ENCODE measurements around the gene QRFPR. TPM values are rescaled to one million over a fixed set of nuclear protein-coding genes. Genes with fewer than 3 reads are reported as not detected.

QRFPR gene
- total RNA-seq, 2 experiments from 2014 or later = not detected

DNA sequence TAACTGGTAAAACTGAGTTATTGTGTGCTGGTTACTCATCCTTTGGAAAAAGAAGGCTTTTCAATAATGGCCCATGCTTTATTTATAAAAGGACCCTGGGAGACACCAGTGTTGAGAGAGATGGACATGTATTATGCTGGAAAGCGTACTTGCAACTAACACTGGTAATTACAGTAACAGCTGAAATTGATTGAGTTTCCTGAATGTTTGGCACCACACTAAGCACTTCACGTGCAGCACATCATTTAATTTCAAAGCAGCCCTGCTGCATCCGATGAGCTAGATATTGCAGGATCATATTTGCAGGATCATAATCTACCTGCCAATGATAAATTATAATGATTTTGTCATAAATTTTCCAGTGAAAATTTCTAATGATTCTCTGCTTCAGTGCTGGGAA is 81.5 kb downstream of the QRFPR start:
- Mint-ChIP-seq H3K36me3 (no peaks in the 10 kb centered on the region), H3K9me3 (no peaks in the 10 kb centered on the region), H3K27me3 (no peaks in the 10 kb centered on the region), H3K27ac (no peak overlapping the region), H3K4me1 (ENCODE audit: low read depth) (no peaks in the 10 kb centered on the region), H3K4me3 (no peak overlapping the region)
- no peak for DNase-seq
- intact Hi-C loops (cut with micrococcal nuclease) = no loop called here
- ChIA-PET CTCF (interaction anchor here (1.7 to 3.4 kb wide), 2 partner anchors 8 to 108 kb away, joined by 12 to 16 read pairs; no protein-coding TSS in a partner anchor), POLR2A (no interaction called here)

DNA sequence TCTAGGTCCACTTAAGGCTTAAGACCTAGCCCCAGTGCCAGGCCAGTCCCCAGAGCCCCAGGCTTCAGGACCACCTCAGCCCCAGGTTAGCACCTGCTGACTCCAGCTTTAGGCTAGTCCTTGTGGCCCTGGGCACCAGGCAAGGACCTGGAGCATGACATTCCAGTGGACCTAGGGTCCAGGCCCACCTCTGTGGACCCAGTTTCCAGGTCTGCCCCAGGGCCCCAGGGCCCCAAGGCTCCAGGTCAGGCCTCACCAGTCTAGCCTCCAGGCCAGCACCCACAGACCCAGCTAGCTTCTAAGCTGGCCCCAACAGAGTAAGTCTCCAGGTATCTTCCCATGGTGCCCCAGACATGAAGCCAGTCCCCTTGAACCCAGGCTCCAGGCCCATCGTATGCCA is 97.5 kb downstream of the QRFPR start:
- Mint-ChIP-seq H3K4me1 (ENCODE audit: low read depth) (peaks cover 22% of the 10 kb centered on the region), H3K9me3 (peaks cover 12% of the 10 kb centered on the region), H3K27me3 (peaks cover 3% of the 10 kb centered on the region), H3K4me3 (no peak overlapping the region), H3K36me3 (peaks cover 3% of the 10 kb centered on the region), H3K27ac (no peak overlapping the region)
- CTCF ChIA-PET = interaction anchor here (1.0 kb wide), 1 partner anchor 91 kb away, joined by 3 read pairs; no protein-coding TSS in a partner anchor
- POLR2A ChIA-PET = interaction anchor here (0.9 kb wide), 1 partner anchor 225 kb away, joined by 3 read pairs; no protein-coding TSS in a partner anchor
- no peak for DNase-seq
- intact Hi-C loops (cut with micrococcal nuclease) = no loop called here

DNA sequence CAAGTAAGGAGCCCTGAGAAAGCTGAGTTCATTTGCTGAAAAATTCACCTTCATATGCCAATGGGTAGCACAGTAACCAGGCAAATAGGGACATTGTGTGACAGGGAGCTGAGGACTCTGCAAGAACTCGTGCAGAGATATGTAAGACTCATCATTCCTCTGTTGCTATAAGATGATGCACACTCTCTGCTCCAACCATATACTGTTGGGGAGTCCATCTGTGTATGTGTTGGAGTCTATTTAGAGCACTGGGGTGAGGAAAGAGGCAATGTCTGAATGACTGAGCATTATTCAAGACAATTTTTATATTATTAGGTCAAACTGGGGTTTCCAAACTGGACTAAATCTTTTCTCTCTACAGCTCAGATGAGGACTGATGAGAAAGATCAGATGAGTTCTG is 100.4 kb downstream of the QRFPR start:
- Mint-ChIP-seq H3K9me3 (no peaks in the 10 kb centered on the region), H3K27ac (no peak overlapping the region), H3K4me1 (ENCODE audit: low read depth) (peaks cover 25% of the 10 kb centered on the region), H3K36me3 (no peaks in the 10 kb centered on the region), H3K27me3 (peaks cover 6% of the 10 kb centered on the region), H3K4me3 (no peak overlapping the region)
- POLR2A ChIA-PET = no interaction called here
- no peak for DNase-seq
- intact Hi-C loops (cut with micrococcal nuclease) = no loop called here
- CTCF ChIA-PET = interaction anchor here (0.9 to 2.3 kb wide), 3 partner anchors 27 to 100 kb away, joined by 3 to 16 read pairs (median 4); no protein-coding TSS in a partner anchor

DNA sequence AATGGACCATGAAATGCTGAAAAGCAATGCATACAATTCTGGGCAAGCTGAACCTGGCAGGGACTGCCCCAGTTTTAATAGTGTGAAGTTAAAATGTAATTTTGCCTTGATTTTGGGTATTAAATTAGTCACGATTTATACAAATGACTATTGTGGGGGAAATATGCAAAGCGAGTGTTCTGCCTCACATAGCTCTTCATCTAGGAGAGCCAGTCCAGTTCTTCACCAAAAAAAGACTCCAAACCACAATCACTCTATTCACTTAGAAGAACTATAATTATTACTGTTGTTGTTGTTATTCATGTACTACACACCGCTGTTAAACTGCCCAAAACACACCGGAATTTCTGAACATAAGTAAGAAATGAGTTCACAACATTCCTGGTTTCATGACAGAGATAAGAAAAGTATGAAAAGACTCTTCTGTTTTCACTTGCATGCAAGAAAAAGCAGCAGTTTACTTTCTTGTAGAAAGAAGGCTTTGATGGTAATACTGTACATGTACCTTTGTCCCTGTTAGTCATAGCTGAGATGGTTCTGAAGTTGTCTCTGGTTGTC is 101.9 kb downstream of the QRFPR start:
- Mint-ChIP-seq H3K4me3 (no peak overlapping the region), H3K9me3 (no peaks in the 10 kb centered on the region), H3K36me3 (no peaks in the 10 kb centered on the region), H3K27me3 (peaks cover 10% of the 10 kb centered on the region), H3K27ac (peak overlapping the region; percentile 61), H3K4me1 (ENCODE audit: low read depth) (peaks cover 22% of the 10 kb centered on the region)
- peak; percentile 24 for DNase-seq
- intact Hi-C loops (cut with micrococcal nuclease) = loop anchor here (1.0 to 2.0 kb wide), 4 partner anchors 23 to 89 kb away; no protein-coding TSS in a partner anchor
- CTCF ChIA-PET = interaction anchor here (0.7 to 2.3 kb wide), 3 partner anchors 26 to 86 kb away, joined by 3 to 16 read pairs (median 8); no protein-coding TSS in a partner anchor
- POLR2A ChIA-PET = interaction anchor here (0.8 to 1.5 kb wide), 10 partner anchors 22 to 125 kb away, joined by 3 to 8 read pairs (median 4); no protein-coding TSS in a partner anchor

Other genes with a start within 250 kb of the QRFPR start
- gene TNIP3, start 216.7 kb downstream of the QRFPR start, total RNA-seq = 10 to 100 TPM; 12.0 to 12.3 TPM